CD4-positive, alpha-beta T cell treated with Interleukin-15 for 1 hour (primary cell): ENCODE results near the gene BANF1.
A peak's percentile ranks its signal among the peaks of the same experiment; 100 is the strongest.
"Not testable (repeated sequence)": the region's sequence is repeated elsewhere in the genome, so short reads cannot be mapped to it uniquely, and the experiment has no call there.

Source experiments
- DNase-seq: peaks from one replicate; pipeline ENCODE4 v3.0.0-alpha.2; 2020

The BANF1 gene

DNA sequence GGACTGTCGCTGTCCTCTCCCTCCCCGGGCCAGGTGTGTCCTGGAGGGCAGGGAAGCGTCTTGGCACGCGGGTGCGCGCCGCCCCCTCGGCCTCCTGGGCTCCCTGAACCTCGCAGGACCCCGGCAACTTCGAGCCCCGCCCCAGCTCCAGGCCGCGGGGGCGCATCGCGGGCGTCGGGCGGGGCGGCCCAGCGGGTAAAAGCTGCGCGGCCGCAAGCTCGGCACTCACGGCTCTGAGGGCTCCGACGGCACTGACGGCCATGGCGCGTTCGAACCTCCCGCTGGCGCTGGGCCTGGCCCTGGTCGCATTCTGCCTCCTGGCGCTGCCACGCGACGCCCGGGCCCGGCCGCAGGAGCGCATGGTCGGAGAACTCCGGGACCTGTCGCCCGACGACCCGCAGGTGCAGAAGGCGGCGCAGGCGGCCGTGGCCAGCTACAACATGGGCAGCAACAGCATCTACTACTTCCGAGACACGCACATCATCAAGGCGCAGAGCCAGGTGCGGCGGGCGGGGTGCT is 9.5 kb downstream of the BANF1 start, which contains the start of gene CST6:
Gene CST6 (plus strand): TSS at position 224 of the 519 bp plus-strand sequence. CDS start 37 bp downstream, at position 261.
- DNase-seq = no peak

DNA sequence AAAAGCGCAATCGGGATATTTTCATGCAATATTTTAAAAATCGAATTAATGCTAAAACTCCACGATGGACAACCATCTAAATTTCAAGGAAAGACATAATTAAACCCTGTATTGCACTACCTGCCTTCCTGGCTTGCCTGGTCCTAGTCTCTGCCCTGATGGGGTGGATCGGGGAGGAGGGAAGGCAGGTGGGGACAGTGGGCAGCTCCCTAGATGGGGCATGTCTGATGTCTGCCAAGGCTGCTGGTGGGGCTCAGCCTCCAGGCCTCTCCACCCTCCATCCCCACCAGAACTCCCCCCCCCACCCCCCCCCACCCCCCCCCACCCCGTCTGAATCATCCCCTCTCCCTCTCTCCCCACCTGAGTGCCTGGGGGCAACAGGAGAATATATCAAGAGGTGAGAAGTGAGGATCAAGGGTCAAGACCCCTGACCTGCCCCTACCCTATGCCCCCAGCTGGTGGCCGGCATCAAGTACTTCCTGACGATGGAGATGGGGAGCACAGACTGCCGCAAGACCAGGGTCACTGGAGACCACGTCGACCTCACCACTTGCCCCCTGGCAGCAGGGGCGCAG is 10.2 kb downstream of the BANF1 start:
- no peak for DNase-seq

DNA sequence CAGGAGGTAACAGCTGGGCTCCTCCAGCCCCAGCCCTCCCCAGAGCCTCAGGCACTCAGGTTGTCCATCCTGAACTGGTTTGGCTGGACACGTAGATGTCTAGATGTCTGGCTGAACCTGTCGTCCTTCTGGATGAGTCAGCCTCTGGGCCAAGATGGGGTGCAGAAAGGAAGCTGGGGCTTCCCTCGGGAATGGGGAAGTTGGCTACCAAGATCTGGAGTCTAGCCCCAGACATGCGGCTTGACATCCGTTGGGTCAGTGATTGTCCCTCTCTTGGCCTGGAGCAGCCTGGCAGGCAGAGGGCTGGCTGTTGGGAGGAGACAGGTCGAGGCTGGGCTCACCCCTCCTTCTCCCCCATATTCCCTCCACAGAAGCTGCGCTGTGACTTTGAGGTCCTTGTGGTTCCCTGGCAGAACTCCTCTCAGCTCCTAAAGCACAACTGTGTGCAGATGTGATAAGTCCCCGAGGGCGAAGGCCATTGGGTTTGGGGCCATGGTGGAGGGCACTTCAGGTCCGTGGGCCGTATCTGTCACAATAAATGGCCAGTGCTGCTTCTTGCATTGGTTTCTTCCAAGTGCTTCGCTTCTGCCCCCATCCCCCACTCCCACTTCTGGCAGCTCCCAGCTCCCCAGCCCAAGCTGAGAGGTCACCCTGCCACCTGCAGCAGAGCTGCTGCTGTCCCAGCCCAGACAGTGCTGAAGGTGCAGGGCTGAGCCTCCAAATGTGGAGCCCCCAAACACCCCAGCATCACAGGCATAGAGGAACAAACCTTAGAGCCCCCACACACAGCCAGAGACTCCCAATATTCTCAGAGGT is 10.9 kb downstream of the BANF1 start:
- DNase-seq = peak; percentile 65

DNA sequence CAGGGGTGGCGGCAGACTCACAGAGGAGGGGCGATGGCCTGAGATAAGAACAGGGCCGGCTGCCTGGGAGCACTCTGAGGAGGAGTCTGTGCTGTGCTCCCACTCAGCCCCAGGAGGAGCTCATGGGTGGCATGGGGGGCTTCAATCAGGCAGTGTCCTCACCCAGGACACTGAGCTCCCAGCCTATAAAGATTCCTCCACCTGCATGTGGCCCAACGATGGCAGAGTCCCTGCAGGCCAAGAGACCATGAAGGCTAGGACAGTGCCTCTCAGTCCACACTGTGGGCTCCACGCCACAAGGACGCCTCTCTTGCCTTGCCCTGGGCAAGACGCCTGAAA is 11.4 kb downstream of the BANF1 start:
- no peak for DNase-seq

DNA sequence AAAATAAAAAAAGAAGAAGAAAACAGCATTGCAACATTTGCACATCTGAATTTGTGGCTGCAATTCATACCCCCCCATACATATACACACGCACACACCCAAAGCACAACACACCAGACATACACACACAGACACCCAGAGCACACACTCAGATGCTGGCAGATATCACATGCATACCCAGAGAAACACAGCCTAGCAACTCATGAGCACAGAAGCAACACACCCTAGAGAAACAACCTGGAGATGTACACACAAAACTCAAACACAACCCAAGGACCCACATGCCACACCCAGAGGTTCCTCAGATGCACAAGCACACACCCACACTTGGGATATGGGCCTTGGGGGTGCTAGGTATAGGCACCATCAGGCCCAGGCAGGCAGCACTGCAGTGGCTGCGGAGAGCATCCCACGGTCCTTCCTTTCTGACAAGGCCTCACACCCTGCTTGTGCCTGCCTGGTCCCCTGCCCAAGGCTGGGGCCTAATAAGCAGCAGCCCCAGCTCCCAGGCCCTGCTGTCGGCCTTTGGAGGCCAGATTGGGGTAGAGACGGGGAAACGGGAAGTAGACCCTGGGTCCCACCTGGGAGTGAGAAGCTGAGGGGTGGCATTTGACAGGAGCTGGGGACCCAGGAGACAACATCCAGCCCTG is 12.6 kb downstream of the BANF1 start:
- no peak for DNase-seq

DNA sequence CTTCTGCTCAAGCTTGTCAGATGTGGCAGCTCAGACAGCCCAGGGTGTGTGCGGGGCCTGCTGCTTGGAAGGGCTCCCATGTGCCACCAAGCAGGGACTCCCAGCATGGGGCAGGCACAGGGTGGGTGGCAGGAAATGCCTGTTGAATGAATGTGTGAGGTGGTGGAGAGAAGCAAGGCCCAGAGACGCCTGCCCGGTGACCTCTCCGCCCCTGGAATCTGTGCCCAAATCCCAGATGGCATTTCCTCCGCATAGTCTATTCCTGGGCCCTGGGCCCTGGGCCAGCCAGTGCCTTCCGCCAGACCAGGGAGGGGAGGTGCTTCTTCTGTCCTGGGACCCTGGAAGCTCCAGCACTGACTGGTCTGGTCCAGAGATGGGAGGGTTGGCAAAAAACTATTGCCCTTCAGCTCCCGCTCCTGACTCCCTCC is 13.2 kb downstream of the BANF1 start:
- DNase-seq = no peak

DNA sequence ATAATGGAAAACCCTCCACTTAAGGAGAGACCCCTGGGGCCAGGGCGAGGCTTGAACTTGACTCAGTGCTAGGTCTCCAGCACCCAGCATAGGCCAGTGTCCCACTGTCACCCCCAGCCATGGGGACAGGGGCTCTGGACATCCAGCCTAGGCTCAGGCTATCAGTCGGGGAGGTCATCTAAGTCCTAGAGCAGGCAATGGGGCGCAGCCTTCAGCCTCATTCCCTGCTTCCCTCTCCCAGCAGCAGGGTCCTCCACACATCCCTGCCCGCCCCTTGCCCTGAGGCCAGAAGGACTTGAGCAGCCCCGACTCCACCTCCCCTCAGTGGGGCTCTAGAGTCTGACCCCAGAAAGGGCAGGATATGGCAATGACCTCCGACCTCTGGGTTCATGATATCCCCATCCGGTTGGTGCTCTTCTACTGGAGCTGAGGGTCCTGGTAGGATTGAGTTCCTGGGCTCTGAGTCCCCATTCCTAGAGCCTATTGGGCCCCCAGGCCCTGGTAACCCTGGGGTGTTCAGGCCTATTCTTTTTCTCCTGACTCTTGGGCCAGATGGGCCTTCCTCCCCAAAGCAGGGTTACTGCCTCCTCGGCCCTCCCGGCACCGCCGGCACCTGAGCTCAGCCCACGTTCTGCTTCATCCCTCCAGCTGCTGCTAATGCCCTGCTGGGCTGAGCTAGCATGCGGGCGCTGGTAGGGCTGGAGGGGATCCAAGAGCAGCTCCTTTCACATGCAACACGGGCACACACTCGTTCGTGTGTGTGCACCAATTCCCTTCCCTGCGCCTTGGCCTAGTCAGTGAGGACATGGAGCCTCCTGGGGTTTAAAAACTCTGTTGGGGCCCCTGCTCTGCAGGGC is 13.9 kb downstream of the BANF1 start:
- DNase-seq = no peak

DNA sequence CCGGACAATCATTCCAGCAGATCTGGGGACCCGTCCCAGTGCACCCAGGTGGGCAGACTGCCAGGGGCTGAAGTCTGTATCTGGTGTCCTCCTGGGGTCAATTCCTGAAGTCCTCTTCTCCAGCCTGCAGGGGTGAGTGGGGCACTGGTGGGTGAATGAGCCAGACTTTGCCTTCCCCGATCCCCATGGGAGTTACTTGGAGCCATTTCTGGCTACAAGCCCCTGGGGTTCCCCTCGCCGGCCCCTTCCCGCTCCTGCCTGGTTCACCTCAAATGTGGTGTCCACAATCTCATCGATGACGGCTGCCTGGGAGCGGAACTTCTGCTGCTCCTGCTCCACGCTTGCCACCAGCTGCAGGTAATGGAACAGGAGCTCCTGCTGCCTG is 14.5 kb downstream of the BANF1 start:
- no peak for DNase-seq

DNA sequence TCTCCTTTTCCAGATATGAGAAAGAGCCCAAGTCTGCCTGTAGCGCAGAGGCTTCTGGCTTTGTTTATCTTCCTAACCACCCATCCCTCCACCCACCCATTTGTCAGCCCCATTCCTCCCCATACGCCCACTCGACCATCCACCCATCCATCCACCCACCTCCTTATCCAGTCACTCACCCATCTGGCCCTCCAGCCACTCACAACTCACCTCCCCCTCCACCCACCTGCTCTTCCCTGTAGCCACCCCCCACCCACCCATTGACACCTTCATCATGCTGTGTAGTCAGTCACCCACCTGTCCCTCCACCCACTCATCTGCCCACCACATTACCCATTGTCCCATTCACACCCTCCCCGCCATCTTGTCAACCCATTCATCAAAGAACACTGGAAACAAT is 15.0 kb downstream of the BANF1 start:
- no peak for DNase-seq

DNA sequence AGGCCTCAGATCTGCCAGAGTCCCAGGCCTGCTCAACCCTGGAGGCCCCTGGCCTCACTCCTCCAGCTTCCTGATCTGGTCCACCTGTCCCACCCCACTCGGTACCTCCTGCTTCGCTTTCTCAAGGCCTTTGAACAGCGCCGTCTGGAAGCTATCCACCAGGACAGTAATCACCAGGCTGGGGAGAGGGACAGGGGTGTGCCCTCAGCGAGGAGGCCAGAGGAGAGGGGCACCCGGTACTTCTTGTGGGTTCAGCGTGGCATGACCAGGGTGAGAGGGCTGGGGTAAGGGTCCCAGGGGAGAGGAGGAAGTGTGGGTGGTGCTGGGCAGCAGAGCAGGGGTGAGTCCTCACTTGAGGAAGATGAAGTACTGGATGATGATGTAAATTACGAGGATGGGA is 17.9 kb downstream of the BANF1 start:
- no peak for DNase-seq

DNA sequence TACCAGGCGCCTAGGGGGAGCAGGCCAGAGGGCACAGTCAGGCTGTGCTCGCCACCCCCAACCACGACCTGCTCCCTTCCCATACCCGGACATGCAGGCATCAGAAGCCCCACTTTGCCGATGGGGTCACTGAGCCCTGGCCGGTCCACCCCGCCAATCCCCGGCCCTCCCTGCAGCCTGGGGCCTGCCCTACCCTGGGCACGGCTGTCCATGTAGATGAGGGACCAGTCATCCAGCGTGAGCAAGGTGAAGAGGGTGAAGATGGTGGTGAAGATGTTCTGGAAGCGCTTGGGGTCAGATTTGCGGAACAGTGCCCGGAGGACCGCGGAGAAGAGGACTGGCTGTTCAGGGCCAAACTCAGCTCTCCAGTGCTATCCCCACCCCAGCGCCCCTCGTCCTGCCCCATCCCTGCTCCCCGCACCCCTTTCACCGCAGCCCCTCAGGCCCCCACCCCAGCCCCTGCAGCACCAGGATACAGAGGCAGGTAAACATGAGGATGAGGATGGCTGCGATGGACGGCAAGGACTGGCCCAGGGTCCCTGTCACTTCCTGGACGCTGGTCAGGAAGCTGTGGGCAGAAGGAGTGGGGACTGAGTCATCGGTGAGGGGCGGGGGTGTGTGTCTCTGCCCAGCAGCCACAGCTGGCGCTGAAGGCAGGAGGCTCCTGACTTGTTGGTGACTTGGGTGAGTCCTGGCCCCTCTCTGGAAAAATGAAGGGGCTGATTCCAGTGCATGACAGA is 18.5 kb downstream of the BANF1 start:
- DNase-seq = peak; percentile 75

DNA sequence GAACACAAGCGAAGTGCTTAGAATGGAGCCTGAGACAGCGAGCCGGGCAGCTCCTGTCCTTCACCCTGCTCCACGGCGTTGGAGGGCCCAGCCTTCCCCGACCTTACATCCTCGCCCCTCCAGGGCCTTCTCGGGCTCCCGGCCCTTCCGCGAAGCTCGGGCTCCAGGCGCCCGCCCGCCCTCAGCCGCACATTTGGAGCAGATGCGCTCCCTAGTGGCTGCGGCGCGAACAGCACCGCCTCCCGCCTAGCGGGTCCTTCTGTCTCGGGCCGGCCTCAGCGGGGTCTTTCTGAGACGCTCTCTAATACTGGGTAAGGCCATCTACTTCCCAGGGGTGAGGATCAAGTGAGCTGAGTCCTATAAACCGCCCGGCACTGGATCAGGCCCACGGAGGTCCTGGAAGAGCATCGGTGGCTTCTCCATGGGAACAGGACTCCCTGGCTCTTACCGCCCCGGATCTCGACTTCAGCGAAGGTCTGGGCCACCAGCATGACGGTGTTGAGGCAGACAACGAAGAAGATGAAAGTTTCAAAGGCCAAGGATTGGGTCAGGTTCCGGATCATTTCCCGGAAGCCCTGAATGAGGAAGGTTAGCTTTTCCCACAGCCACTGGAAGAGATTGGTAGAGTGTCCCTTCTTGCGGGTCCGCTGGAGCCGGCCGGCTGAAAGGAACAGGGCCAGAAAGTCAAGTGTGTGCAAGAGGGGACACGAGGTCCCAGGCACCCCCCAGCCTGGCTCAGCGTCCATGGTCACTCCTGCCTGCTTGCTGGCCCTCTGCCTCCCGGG is 20.3 kb downstream of the BANF1 start:
- DNase-seq = peak; percentile 60

DNA sequence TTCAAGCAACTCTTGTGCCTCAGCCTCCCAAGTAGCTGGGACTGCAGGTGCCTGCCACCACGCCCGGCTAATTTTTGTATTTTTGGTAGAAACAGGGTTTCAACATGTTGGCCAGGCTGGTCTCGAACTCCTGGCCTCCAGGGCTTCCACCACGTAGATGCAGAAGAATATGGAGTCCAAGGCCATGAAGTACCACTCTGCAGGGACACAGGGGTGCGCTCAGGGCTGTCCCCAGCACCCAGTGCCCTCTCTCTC is 20.8 kb downstream of the BANF1 start:
- DNase-seq = not testable (repeated sequence)

DNA sequence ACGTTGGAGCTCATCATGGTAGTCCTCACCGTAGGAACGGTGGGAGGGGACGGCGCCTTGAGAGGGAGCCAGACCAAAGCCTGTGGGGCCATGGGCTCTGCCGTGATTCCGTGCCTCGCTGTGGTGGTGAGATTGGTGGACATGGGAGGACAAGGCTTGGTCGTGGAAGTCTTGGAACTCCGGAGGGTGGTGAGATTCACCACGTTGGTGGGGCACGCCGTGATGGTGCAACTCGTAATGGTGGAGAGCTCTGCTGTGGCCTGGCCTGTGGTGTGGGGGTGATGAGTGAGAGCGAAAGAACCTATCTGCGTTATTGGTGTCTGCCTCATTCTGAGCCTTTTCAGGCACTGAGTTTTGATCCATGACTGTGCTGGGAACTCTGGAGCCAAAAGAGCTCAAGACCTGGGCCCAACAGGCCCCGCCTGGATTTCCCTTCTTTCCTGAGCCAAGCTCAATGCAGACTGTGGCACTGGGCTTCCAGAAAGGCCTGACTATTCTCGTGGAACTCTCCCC is 23.8 kb downstream of the BANF1 start, which contains the start of gene CATSPER1:
Gene CATSPER1 (minus strand): TSS at position 463 of the 513 bp plus-strand sequence. CDS start 100 bp downstream, at position 363.
- no peak for DNase-seq

DNA sequence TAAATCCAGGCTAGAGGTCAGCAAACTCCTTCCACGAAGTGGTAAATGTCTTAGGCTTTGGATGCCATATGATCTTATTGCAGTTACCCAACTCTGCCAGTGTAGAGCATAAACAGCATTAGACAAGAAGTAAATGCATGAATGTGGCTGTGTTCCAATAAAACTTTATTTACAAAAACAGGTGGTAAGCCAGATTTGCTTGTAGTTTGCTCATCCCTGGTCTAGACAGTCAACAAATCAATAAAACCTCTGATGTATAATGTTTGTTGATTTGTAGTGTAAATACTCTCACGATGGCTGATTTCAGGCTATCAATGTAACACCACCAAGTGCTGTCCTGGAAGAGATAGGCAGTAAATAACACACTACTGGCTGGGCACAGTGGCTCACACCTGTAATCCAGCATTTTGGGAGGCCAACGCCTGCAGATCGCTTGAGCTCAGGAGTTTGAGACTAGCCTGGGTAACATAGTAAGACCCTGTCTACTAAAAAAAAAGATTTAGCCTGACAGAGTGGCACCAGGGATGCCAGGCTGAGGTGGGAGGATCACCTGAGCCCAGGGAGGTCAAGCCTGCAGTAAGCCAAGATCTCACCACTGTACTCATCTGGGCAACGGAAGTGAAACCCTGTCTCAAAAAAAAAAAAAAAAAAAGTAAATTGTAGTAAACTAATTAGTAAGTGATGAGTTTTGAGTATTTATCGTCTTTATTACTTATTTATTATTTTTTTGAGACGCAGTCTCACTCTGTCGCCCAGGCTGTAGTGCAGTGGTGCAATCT is 30.8 kb downstream of the BANF1 start:
- no peak for DNase-seq

DNA sequence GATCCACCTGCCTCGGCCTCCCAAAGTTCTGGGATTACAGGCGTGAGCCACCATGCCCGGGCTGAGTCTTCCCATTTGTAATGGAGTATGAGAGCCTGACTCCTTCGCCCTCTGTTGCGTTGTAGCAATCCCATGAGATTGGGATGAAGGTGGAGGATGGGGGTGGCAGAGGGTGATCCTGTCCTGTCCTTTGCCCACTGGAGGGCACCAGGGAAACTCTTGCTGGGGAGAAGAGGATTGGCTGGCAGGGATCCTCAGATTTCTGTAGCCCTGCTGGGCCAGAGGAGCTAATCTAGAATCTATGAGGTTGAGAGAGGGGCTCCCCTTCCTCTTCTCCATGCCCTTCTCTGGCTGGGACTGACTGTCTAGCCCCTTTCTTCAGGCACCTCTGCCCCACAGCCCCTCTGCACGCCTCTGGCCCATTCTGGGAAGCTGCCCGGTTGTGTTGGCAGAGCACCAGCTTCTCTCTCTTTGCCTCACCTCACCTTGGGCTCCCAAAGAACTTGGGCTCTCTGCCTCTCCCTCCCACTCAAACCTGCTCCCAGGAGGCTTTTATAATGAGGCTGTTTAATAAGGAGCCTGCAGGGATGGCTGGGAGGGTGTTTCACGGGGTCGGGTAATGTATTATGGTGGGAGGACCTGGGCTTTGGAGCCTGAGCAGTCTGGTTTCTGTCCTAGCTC is 33.5 kb downstream of the BANF1 start:
- no peak for DNase-seq

DNA sequence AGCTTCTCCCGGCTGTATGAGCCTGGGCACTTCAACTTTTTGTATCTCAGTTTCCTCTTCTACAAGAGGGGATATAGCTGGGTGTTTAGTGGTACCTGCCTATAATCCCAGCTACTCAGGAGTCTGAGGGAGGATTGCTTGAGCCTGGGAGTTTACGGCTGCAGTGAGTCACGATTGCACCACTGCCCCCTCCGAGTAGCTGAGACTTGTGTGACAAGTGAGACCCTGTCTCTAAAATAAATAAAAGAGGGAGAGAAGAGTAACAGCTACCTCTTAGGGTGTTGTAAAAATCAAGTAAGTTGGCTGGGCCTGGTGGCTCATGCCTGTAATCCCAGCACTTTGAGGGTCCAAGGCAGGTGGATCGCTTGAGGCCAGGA is 34.0 kb downstream of the BANF1 start:
- no peak for DNase-seq

DNA sequence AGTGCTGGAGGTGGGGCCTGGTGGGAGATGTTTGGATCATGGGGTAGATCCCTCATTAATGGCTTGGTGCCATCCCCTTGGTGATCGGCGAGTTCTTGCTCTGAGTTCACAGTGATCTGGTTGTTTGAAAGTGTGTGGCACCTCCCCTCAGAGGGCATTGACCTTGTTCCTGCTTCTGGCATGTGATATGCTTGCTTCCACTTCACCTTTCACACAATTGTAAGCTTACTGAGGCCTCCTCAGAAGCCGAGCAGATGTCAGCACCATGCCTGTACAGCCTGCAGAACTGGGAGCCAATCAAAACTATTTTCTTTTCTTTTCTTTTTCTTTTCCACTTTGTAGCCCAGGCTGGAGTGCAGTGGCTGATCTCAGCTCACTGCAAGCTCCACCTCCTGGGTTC is 35.0 kb downstream of the BANF1 start:
- DNase-seq = no peak

DNA sequence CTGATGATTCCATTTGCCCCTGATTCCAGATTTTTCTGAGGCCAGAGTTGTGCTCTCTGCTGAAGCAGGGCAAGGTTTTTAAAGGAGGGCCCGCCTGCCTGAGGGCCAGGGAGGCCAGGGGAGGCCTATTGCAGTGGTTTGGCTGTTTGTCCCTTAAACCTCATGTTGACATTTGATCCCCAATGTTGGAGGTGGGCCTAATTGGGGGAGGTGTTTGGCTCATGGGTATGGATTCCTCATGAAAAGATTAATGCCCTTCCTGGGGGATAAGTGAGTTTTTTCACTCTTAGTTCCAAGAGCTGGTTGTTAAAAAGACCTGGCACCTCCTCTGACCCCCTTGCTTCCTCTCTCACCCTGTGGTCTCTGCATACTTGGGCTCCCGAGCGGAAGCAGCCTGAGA is 37.5 kb downstream of the BANF1 start:
- DNase-seq = no peak
